T-helper 1 cell treated with Interleukin-12 subunit alpha and Interleukin-12 subunit beta and Interleukin-4 antibody, amounts not matched to agents 30 μg/mL and 1 μg/mL, for 36 hours (primary cell): ENCODE measurements around the gene NDUFAF7.
A peak's percentile ranks its signal among the peaks of the same experiment; 100 is the strongest.
"Not testable (repeated sequence)": the region's sequence is repeated elsewhere in the genome, so short reads cannot be mapped to it uniquely, and the experiment has no call there.

Source experiments
- H3K27ac Mint-ChIP-seq: one replicate; pipeline ENCODE4 v1.8.0; 2021; ENCODE audit warnings: mild to moderate bottlenecking, mixed read lengths
- H3K27me3 Mint-ChIP-seq: one replicate; pipeline ENCODE4 v1.8.0; 2021; ENCODE audit warnings: low read depth, mixed read lengths
- H3K36me3 Mint-ChIP-seq: one replicate; pipeline ENCODE4 v1.8.0; 2021; ENCODE audit warnings: low read depth, mixed read lengths
- H3K4me1 Mint-ChIP-seq: one replicate; pipeline ENCODE4 v1.8.0; 2021; ENCODE audit warnings: low read depth, mixed read lengths
- H3K4me3 Mint-ChIP-seq: one replicate; pipeline ENCODE4 v1.8.0; 2021; ENCODE audit warnings: mild to moderate bottlenecking, moderate library complexity, mixed read lengths
- H3K9me3 Mint-ChIP-seq: one replicate; pipeline ENCODE4 v1.8.0; 2021; ENCODE audit warnings: mixed read lengths

Gene NDUFAF7

GRCh38 chr2:37201766-37202165 lies 29.7 kb upstream of the NDUFAF7 start:
- H3K27me3 Mint-ChIP-seq = no peaks in the 10 kb centered on the region
- peaks cover 58% of the 10 kb centered on the region for H3K36me3 Mint-ChIP-seq
- peaks cover 23% of the 10 kb centered on the region for H3K9me3 Mint-ChIP-seq
- peak overlapping the region; percentile 45 for H3K27ac Mint-ChIP-seq
- H3K4me1 Mint-ChIP-seq = peaks cover 25% of the 10 kb centered on the region
- no peak overlapping the region for H3K4me3 Mint-ChIP-seq

- Mint-ChIP-seq H3K4me3 (no peak overlapping the region), H3K36me3 (peaks cover 78% of the 10 kb centered on the region), H3K4me1 (peaks cover 20% of the 10 kb centered on the region), H3K9me3 (peaks cover 43% of the 10 kb centered on the region), H3K27ac (no peak overlapping the region), H3K27me3 (no peaks in the 10 kb centered on the region)
Observed at GRCh38 chr2:37203708-37204107, 27.8 kb upstream of the NDUFAF7 start.

GRCh38 chr2:37205071-37205661 lies 26.3 kb upstream of the NDUFAF7 start:
- H3K9me3 Mint-ChIP-seq = peaks cover 55% of the 10 kb centered on the region
- H3K4me1 Mint-ChIP-seq = peaks cover 17% of the 10 kb centered on the region
- not testable (repeated sequence) for H3K27me3 Mint-ChIP-seq, H3K27ac Mint-ChIP-seq, H3K4me3 Mint-ChIP-seq
- peaks cover 87% of the 10 kb centered on the region for H3K36me3 Mint-ChIP-seq

GRCh38 chr2:37205689-37206341 lies 25.6 kb upstream of the NDUFAF7 start:
- no peak overlapping the region for H3K27ac Mint-ChIP-seq
- peaks cover 89% of the 10 kb centered on the region for H3K36me3 Mint-ChIP-seq
- H3K27me3 Mint-ChIP-seq = no peaks in the 10 kb centered on the region
- H3K9me3 Mint-ChIP-seq = peaks cover 55% of the 10 kb centered on the region
- H3K4me1 Mint-ChIP-seq = peaks cover 15% of the 10 kb centered on the region
- no peak overlapping the region for H3K4me3 Mint-ChIP-seq

- peaks cover 90% of the 10 kb centered on the region for H3K36me3 Mint-ChIP-seq
- not testable (repeated sequence) for H3K27me3 Mint-ChIP-seq, H3K27ac Mint-ChIP-seq, H3K4me3 Mint-ChIP-seq
- H3K9me3 Mint-ChIP-seq = peaks cover 55% of the 10 kb centered on the region
- peaks cover 10% of the 10 kb centered on the region for H3K4me1 Mint-ChIP-seq
Observed at GRCh38 chr2:37206760-37207159, 24.7 kb upstream of the NDUFAF7 start.

GRCh38 chr2:37211212-37211611 lies 20.2 kb upstream of the NDUFAF7 start:
- peaks cover 1% of the 10 kb centered on the region for H3K4me1 Mint-ChIP-seq
- peaks cover 37% of the 10 kb centered on the region for H3K9me3 Mint-ChIP-seq
- no peak overlapping the region for H3K27ac Mint-ChIP-seq
- peaks cover 69% of the 10 kb centered on the region for H3K36me3 Mint-ChIP-seq
- no peak overlapping the region for H3K4me3 Mint-ChIP-seq
- H3K27me3 Mint-ChIP-seq = no peaks in the 10 kb centered on the region

- H3K36me3 Mint-ChIP-seq = peaks cover 69% of the 10 kb centered on the region
- no peaks in the 10 kb centered on the region for H3K27me3 Mint-ChIP-seq
- H3K27ac Mint-ChIP-seq = no peak overlapping the region
Observed at GRCh38 chr2:37211939-37212338, 19.5 kb upstream of the NDUFAF7 start.

GRCh38 chr2:37215250-37215649 lies 16.2 kb upstream of the NDUFAF7 start:
- Mint-ChIP-seq H3K36me3 (peaks cover 52% of the 10 kb centered on the region), H3K4me1 (peaks cover 1% of the 10 kb centered on the region), H3K27me3 (no peaks in the 10 kb centered on the region), H3K27ac (no peak overlapping the region), H3K9me3 (no peaks in the 10 kb centered on the region), H3K4me3 (no peak overlapping the region)

More at GRCh38 chr2:37211939-37212338, 19.5 kb upstream of the NDUFAF7 start:
- peaks cover 30% of the 10 kb centered on the region for H3K9me3 Mint-ChIP-seq
- H3K4me1 Mint-ChIP-seq = peaks cover 1% of the 10 kb centered on the region
- no peak overlapping the region for H3K4me3 Mint-ChIP-seq

- Mint-ChIP-seq H3K27me3 (no peaks in the 10 kb centered on the region), H3K36me3 (peaks cover 56% of the 10 kb centered on the region), H3K4me1 (peaks cover 19% of the 10 kb centered on the region)
Observed at GRCh38 chr2:37219046-37219445, 12.4 kb upstream of the NDUFAF7 start.

GRCh38 chr2:37223131-37223530 lies 8.3 kb upstream of the NDUFAF7 start:
- H3K36me3 Mint-ChIP-seq = peaks cover 56% of the 10 kb centered on the region
- no peak overlapping the region for H3K4me3 Mint-ChIP-seq
- no peaks in the 10 kb centered on the region for H3K27me3 Mint-ChIP-seq
- no peak overlapping the region for H3K27ac Mint-ChIP-seq
- H3K4me1 Mint-ChIP-seq = peaks cover 30% of the 10 kb centered on the region
- H3K9me3 Mint-ChIP-seq = no peaks in the 10 kb centered on the region

More at GRCh38 chr2:37219046-37219445, 12.4 kb upstream of the NDUFAF7 start:
- Mint-ChIP-seq H3K27ac (no peak overlapping the region), H3K4me3 (no peak overlapping the region), H3K9me3 (no peaks in the 10 kb centered on the region)

- Mint-ChIP-seq H3K4me1 (peaks cover 33% of the 10 kb centered on the region), H3K27me3 (no peaks in the 10 kb centered on the region), H3K4me3 (no peak overlapping the region), H3K36me3 (peaks cover 52% of the 10 kb centered on the region), H3K27ac (no peak overlapping the region), H3K9me3 (no peaks in the 10 kb centered on the region)
Observed at GRCh38 chr2:37224063-37224462, 7.4 kb upstream of the NDUFAF7 start.

- Mint-ChIP-seq H3K4me1 (peaks cover 36% of the 10 kb centered on the region), H3K36me3 (peaks cover 49% of the 10 kb centered on the region)
- not testable (repeated sequence) for H3K27me3 Mint-ChIP-seq, H3K9me3 Mint-ChIP-seq, H3K27ac Mint-ChIP-seq, H3K4me3 Mint-ChIP-seq
Observed at GRCh38 chr2:37225129-37225528, 6.3 kb upstream of the NDUFAF7 start.

GRCh38 chr2:37226863-37227262 lies 4.6 kb upstream of the NDUFAF7 start:
- Mint-ChIP-seq H3K36me3 (peaks cover 34% of the 10 kb centered on the region), H3K4me1 (peaks cover 32% of the 10 kb centered on the region), H3K9me3 (no peaks in the 10 kb centered on the region), H3K4me3 (no peak overlapping the region), H3K27ac (no peak overlapping the region), H3K27me3 (no peaks in the 10 kb centered on the region)

GRCh38 chr2:37228788-37229187 lies 2.7 kb upstream of the NDUFAF7 start:
- H3K36me3 Mint-ChIP-seq = peaks cover 24% of the 10 kb centered on the region
- no peak overlapping the region for H3K27ac Mint-ChIP-seq
- no peaks in the 10 kb centered on the region for H3K27me3 Mint-ChIP-seq
- peaks cover 20% of the 10 kb centered on the region for H3K4me1 Mint-ChIP-seq
- H3K9me3 Mint-ChIP-seq = no peaks in the 10 kb centered on the region
- no peak overlapping the region for H3K4me3 Mint-ChIP-seq

GRCh38 chr2:37230581-37230980 lies 877 bp upstream of the NDUFAF7 start:
- Mint-ChIP-seq H3K4me1 (peaks cover 21% of the 10 kb centered on the region), H3K4me3 (no peak overlapping the region), H3K27me3 (no peaks in the 10 kb centered on the region), H3K27ac (no peak overlapping the region), H3K36me3 (peaks cover 25% of the 10 kb centered on the region), H3K9me3 (no peaks in the 10 kb centered on the region)
